GM18505 (cell line): ENCODE measurements around the gene VAT1.

Source experiments
- ATAC-seq: cut with Tn5 transposase; IDR thresholded peaks from one replicate; pipeline ENCODE4 v1.9.1; 2021; ENCODE audit not compliant: unreplicated experiment
- POLR2A ChIP-seq: IDR thresholded peaks from 4 replicates; pipeline ENCODE4 v1.6.1; 2011; ENCODE audit warnings: borderline replicate concordance; ENCODE audit not compliant: insufficient read depth, insufficient read length; ENCODE audit errors: extremely low read depth

Gene VAT1

GRCh38 chr17:43033948-43034881 lies 12.0 kb upstream of the VAT1 start:
- no peak for TF ChIP-seq POLR2A
- no peak for ATAC-seq

- no peak for ATAC-seq
- no peak for TF ChIP-seq POLR2A
Measured at GRCh38 chr17:43031666-43032065, 9.5 kb upstream of the VAT1 start.

DNA sequence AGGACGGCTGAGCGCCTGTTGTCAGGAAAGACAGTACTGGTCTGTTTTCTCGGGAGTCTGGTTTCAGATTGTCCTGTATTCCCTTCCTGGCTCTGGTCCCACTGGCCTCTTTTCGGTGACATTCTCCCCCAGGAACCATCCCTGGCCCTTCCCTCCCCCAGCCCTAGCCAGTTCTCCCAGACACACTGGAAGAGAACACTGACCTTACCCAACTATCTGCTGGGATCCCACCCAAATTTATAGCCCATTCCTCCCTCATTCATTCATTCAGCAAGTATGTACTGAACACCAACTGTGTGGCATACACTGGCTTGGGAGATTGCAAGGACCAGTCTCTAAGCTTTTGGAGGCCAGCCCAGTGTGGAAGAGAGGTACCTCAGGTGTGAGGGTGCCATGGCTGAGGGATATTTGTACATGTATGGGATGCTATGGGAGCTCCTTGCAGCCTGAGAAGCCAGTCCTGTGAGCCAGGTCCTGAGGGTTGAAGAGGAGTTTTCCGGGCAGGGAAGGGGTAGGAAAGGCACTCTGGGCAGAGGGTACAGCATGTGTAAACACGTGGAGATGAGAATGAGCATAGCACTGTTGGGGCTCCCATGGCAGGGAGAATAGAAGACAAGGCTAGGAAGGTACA lies 8.1 kb upstream of the VAT1 start:
- ATAC-seq = no peak
- no peak for TF ChIP-seq POLR2A

DNA sequence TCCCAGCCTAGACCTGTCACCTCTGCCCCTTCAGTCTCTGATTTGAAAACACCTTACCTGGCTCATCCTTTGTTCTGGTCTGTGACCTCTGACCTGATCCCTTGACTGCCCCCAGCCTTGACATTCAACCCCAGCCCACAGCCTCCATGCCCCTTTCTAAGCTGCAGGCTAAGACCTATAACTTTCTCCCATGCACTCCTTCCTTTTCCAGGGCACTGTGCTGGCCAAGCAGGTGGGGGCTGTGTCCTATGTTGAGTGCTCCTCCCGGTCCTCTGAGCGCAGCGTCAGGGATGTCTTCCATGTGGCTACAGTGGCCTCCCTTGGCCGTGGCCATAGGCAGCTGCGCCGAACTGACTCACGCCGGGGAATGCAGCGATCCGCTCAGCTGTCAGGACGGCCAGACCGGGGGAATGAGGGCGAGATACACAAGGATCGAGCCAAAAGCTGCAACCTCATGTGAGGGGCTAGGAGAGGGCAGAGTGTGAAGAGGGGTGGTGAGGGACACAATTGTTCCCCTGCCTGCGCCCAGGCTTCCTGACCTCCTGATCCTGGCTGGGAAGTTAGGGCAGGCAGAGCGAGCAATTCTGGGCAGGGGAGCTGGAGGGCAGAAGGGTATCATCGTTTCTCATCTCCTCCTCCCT lies 6.2 kb upstream of the VAT1 start:
- no peak for TF ChIP-seq POLR2A
- ATAC-seq = no peak

DNA sequence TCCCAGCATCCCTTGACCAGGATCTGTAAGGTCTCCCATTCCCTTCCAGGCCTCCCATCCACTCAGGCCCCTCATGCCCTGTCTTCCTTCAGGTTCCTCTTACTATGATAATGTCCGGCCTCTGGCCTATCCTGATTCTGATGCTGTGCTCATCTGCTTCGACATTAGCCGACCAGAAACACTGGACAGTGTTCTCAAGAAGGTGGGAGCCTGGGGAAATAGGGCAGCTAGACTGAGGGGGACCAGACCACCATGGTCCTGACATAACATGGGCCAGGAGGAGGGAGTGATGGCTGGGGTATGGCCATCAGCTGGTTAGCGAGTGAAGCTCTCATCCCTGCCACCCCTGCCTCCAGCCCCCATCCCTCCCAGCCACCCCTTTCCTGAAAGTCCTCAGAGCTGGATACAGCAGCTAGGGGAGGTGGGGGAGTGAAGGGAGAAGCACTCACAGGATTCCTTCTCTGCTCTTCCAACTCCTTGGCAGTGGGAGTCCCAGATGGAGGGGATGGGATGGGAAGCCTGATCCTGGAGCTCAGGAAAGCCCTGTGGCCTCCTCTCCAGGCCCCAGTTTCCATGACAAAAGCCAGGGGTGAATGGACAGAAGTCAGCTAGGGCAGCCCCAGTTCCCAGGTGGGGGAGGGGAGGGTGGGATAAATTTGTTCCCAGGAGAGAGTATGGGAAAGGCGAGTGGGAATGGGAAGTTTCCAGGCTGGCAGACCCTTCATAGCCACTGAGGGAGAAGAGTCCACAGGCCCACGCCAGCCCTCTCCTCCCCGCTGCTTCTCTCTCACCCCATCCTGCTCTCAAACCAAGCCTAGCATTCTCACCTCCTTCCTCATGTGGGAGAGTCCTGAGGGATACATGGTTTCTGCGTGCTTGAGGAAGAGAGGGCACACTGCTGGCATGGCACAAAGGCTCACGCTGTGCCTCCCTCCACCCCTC lies 5.2 kb upstream of the VAT1 start:
- TF ChIP-seq POLR2A = no peak
- ATAC-seq = no peak

DNA sequence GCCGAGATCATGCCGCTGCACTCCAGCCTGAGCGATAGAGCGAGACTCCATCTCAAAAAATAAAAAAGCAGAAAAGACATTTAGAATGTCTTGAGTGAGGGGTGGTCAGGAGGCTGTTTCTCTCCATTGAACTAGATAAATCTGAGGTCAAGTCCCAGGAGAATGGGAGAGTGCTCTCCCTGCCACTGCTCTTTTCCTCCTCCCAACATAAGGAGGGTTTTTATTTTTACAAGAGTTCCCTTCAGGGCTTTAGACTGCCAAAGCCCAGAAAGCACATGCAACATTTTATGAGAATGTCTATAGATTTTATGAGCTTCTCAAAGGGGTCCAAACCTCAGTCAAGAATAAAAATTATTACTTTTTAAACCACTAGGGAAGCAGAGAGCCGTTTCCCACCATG lies 4.4 kb upstream of the VAT1 start:
- TF ChIP-seq POLR2A = no peak
- no peak for ATAC-seq

GRCh38 chr17:43025766-43026537 lies 3.8 kb upstream of the VAT1 start:
- ATAC-seq = no peak
- no peak for TF ChIP-seq POLR2A

DNA sequence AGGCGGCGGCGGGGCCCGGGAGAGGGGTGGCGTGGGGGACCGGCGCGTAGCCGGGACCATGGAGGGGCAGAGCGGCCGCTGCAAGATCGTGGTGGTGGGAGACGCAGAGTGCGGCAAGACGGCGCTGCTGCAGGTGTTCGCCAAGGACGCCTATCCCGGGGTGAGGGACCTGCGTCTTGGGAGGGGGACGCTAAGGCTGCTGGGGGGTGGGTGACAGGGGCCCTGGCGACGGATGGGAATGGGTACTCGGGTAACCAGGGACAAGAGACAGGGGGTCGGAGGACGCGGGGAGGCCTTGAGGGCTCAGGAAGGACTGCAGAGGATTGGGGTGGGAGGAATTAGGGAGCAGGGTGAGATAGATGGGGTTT lies 3.1 kb upstream of the VAT1 start:
- no peak for TF ChIP-seq POLR2A
- ATAC-seq = no peak

DNA sequence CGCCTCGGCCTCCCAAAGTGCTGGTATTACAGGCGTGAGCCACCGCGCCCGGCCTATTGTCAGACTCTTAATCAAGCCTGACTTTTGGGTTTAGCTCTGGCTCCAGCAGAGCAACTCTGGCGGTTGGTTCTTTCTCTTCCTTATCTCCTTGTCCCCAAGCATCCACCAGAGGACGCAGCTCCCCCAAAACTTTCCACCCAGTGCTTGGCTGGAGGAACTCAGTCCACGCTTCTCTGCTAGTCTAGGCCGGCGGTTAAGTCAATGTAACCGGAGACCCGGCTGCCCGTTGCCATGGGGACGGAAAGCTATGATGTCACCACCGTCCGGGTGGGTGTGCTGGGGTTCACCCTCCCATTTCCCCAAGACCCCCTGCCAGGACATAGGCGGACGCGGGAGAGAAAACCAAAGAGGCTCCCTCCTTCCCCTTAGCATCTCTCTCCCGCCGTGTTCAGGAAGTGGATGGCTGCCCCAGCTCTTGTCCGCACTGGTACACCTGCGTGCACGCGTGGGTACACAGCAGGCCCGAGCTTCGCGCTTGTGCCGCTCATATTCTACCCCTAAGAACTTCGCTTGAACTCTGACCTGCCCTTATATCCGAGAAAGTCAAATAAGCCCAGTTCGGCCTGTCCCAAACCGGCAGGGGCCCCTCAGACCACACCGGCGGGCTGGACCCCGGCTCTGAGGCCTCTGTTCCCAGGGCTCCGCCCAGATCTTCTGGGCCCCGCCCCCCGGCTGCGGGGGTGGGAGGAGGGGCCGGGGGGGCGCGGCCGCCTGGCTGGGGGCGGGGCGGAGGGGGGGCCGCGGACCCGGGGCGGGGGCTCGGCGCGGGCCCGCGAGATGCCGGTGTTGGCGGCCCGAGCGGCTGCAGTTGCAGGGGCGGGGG lies 2.5 kb upstream of the VAT1 start, which contains the start of gene RND2:
Gene RND2, plus strand, starts transcription at position 825 of the 883 bp plus-strand sequence. CDS start 117 bp downstream, outside the sequence.
- no peak for TF ChIP-seq POLR2A
- no peak for ATAC-seq

DNA sequence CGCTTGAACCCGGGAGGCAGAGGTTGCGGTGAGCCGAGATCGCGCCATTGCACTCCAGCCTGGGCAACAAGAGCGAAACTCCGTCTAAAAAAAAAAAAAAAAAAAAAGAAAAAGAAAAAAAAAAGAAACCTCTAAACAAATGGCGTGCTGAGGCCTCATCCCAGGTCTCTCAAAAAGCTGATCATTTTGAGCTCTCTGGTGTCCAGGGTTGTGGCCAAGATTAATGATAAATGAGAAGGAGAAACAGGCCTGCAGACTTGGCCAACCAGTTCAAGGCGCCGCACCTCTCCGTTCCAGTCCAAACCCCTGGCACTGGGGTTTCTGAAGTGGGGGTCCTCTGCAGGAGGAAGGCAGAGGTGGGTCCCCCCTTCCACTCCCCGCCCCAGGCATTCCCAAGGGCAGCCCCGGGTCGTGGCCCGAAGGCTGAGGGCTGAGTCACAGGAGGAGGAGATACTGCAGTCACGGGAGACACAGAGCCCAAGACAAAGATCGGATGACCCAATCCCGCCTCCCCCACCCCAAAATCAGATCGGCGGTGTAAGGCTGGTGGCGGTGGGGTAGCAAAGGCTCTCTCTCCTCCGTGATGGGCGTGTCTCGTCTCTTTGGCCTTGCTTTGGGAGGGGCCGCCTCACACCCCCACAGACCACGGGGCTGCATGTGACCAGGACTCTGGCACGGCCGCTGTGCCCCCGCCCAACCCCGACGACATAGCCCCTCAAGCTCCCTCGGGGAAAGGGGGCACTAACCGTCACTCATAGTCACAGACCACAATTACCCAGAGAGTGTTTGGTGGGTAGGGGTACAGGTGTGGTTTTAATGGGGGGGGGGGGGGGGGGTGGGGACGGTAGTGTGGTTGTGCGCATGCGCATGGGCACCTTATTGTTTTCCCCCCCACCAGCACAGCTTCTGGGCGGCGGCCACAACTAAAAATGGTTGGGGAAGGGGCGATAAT lies 1.1 kb downstream of the VAT1 start:
- TF ChIP-seq POLR2A = no peak
- no peak for ATAC-seq
